Measurements from ENCODE around the gene MAEA. TPM values are rescaled to one million over a fixed set of nuclear protein-coding genes. Genes with fewer than 3 reads are reported as not detected.
"Not testable (repeated sequence)": the region's sequence is repeated elsewhere in the genome, so short reads cannot be mapped to it uniquely, and the experiment has no call there.

The MAEA gene
- total RNA-seq, 1 experiment from 2014 or later, result 30.2 TPM

GRCh38 chr4:1333256-1333655 lies 43.6 kb downstream of the MAEA start:
- Histone ChIP-seq H3K4me3 (no peak overlapping the region), H3K36me3 (peaks cover 7% of the 10 kb centered on the region; the same call in 1 of the 2 replicates), H3K9me3 (no peaks in the 10 kb centered on the region), H3K27me3 (no peaks in the 10 kb centered on the region)
- no peak for DNase-seq

GRCh38 chr4:1333851-1334578 lies 44.3 kb downstream of the MAEA start:
- H3K36me3 ChIP-seq, result peaks cover 10% of the 10 kb centered on the region

GRCh38 chr4:1334579-1334895 lies 44.8 kb downstream of the MAEA start:
- H3K4me3 ChIP-seq, result no peak overlapping the region
- no peak for DNase-seq
- peaks cover 16% of the 10 kb centered on the region for H3K36me3 ChIP-seq
- H3K27me3 ChIP-seq, result no peaks in the 10 kb centered on the region
- H3K9me3 ChIP-seq, result no peaks in the 10 kb centered on the region

More at GRCh38 chr4:1333851-1334578, 44.3 kb downstream of the MAEA start:
- not testable (repeated sequence) for DNase-seq, H3K27me3 ChIP-seq, H3K9me3 ChIP-seq, H3K4me3 ChIP-seq

GRCh38 chr4:1335193-1335883 lies 45.6 kb downstream of the MAEA start:
- DNase-seq, H3K9me3 ChIP-seq, H3K4me3 ChIP-seq, H3K27me3 ChIP-seq: not testable (repeated sequence)
- H3K36me3 ChIP-seq, result peaks cover 21% of the 10 kb centered on the region

- Histone ChIP-seq H3K4me3 (no peak overlapping the region), H3K36me3 (peaks cover 26% of the 10 kb centered on the region), H3K27me3 (no peaks in the 10 kb centered on the region), H3K9me3 (no peaks in the 10 kb centered on the region)
- no peak for DNase-seq
Observed at GRCh38 chr4:1336088-1336491, 46.4 kb downstream of the MAEA start.

GRCh38 chr4:1337376-1337831 lies 47.7 kb downstream of the MAEA start:
- Histone ChIP-seq H3K4me3 (no peak overlapping the region), H3K27me3 (no peaks in the 10 kb centered on the region), H3K9me3 (no peaks in the 10 kb centered on the region), H3K36me3 (peaks cover 31% of the 10 kb centered on the region)
- no peak for DNase-seq

- Histone ChIP-seq H3K27me3 (no peaks in the 10 kb centered on the region), H3K36me3 (peaks cover 31% of the 10 kb centered on the region)
Observed at GRCh38 chr4:1337951-1338751, 48.5 kb downstream of the MAEA start.

GRCh38 chr4:1338752-1339414 lies 49.2 kb downstream of the MAEA start:
- Histone ChIP-seq H3K4me3 (no peak overlapping the region), H3K27me3 (no peaks in the 10 kb centered on the region), H3K9me3 (no peaks in the 10 kb centered on the region), H3K36me3 (peaks cover 31% of the 10 kb centered on the region)
- no peak for DNase-seq

More at GRCh38 chr4:1337951-1338751, 48.5 kb downstream of the MAEA start:
- DNase-seq, result no peak
- Histone ChIP-seq H3K9me3 (no peaks in the 10 kb centered on the region), H3K4me3 (no peak overlapping the region)

GRCh38 chr4:1339489-1339888 lies 49.8 kb downstream of the MAEA start:
- Histone ChIP-seq H3K4me3 (no peak overlapping the region), H3K36me3 (peaks cover 28% of the 10 kb centered on the region), H3K9me3 (no peaks in the 10 kb centered on the region), H3K27me3 (no peaks in the 10 kb centered on the region)
- DNase-seq, result no peak

- no peak for DNase-seq
- no peaks in the 10 kb centered on the region for H3K9me3 ChIP-seq
- no peaks in the 10 kb centered on the region for H3K27me3 ChIP-seq
- no peak overlapping the region for H3K4me3 ChIP-seq
- H3K36me3 ChIP-seq, result peaks cover 26% of the 10 kb centered on the region
Observed at GRCh38 chr4:1340181-1340747, 50.6 kb downstream of the MAEA start.

- peaks cover 26% of the 10 kb centered on the region for H3K36me3 ChIP-seq
- no peak for DNase-seq
- no peaks in the 10 kb centered on the region for H3K9me3 ChIP-seq
- H3K4me3 ChIP-seq, result no peak overlapping the region
- no peaks in the 10 kb centered on the region for H3K27me3 ChIP-seq
Observed at GRCh38 chr4:1340861-1341260, 51.2 kb downstream of the MAEA start.

GRCh38 chr4:1342003-1342402 lies 52.3 kb downstream of the MAEA start:
- Histone ChIP-seq H3K9me3 (no peaks in the 10 kb centered on the region), H3K4me3 (no peak overlapping the region), H3K27me3 (no peaks in the 10 kb centered on the region), H3K36me3 (peaks cover 24% of the 10 kb centered on the region)
- DNase-seq, result no peak

- Histone ChIP-seq H3K4me3 (no peak overlapping the region), H3K9me3 (no peaks in the 10 kb centered on the region), H3K36me3 (peaks cover 14% of the 10 kb centered on the region), H3K27me3 (no peaks in the 10 kb centered on the region)
- DNase-seq, result no peak
Observed at GRCh38 chr4:1344696-1345095, 55.0 kb downstream of the MAEA start.

GRCh38 chr4:1345903-1346780 lies 56.5 kb downstream of the MAEA start:
- peak; percentile 39 for DNase-seq
- H3K4me3 ChIP-seq, result peak overlapping the region; percentile 70

GRCh38 chr4:1346781-1347409 lies 57.2 kb downstream of the MAEA start, which contains the start of gene UVSSA:
Gene UVSSA, plus strand, starts transcription at chr4:1347208. Its CDS starts 884 bp downstream, at chr4:1348092.
- Histone ChIP-seq H3K27me3 (no peaks in the 10 kb centered on the region), H3K36me3 (no peaks in the 10 kb centered on the region; the same call in 1 of the 2 replicates), H3K9me3 (no peaks in the 10 kb centered on the region), H3K4me3 (peak within 1 kb of the TSS; percentile 70)
- DNase-seq, result peak; percentile 98

More at GRCh38 chr4:1345903-1346780, 56.5 kb downstream of the MAEA start:
- H3K36me3 ChIP-seq, result peaks cover 5% of the 10 kb centered on the region
- no peaks in the 10 kb centered on the region for H3K27me3 ChIP-seq
- H3K9me3 ChIP-seq, result no peaks in the 10 kb centered on the region
